Activated CD4-positive, alpha-beta T cell treated with anti-CD3 and anti-CD28 coated beads, Interleukin-2, amount 10 ng/mL, durations not matched to agents 7 days and 5 days (primary cell): Measurements from ENCODE around the gene ATP2B2. TPM values are rescaled to one million over a fixed set of nuclear protein-coding genes. Genes with fewer than 3 reads are reported as not detected.

Experiments
- CTCF ChIA-PET: fragments of 350-600 bp; sonication (Branson Sonifier 250); formaldehyde crosslinking; loops from one replicate; lab custom pipeline; 2021; ENCODE audit warnings: antibody characterized with exemption; lab: Charles Lee
- POLR2A ChIA-PET: fragments of 350-600 bp; sonication (Branson Sonifier 250); formaldehyde crosslinking; loops from one replicate; lab custom pipeline; 2021; ENCODE audit warnings: antibody characterized with exemption; lab: Charles Lee
- DNase-seq: peaks from one replicate; pipeline ENCODE4 v3.0.0-alpha.2; 2020
- H3K27ac Mint-ChIP-seq: one replicate; pipeline ENCODE4 v1.8.0; 2021; ENCODE audit warnings: mild to moderate bottlenecking, moderate library complexity, mixed read lengths
- H3K27me3 Mint-ChIP-seq: one replicate; pipeline ENCODE4 v1.8.0; 2021; ENCODE audit warnings: mixed read lengths
- H3K36me3 Mint-ChIP-seq: one replicate; pipeline ENCODE4 v1.8.0; 2021; ENCODE audit warnings: low read depth, mixed read lengths
- H3K4me1 Mint-ChIP-seq: one replicate; pipeline ENCODE4 v1.8.0; 2021; ENCODE audit warnings: mixed read lengths
- H3K4me3 Mint-ChIP-seq: one replicate; pipeline ENCODE4 v1.8.0; 2021; ENCODE audit warnings: mild to moderate bottlenecking, moderate library complexity, mixed read lengths
- H3K9me3 Mint-ChIP-seq: one replicate; pipeline ENCODE4 v1.8.0; 2021; ENCODE audit warnings: mixed read lengths
- total RNA-seq, 2 experiments: library from RNA; stranded (reverse); gene quantifications; one replicate each; pipeline ENCODE4 v1.2.3, GENCODE V29; 2021

The ATP2B2 gene
- total RNA-seq, 2 experiments from 2014 or later = not detected

DNA sequence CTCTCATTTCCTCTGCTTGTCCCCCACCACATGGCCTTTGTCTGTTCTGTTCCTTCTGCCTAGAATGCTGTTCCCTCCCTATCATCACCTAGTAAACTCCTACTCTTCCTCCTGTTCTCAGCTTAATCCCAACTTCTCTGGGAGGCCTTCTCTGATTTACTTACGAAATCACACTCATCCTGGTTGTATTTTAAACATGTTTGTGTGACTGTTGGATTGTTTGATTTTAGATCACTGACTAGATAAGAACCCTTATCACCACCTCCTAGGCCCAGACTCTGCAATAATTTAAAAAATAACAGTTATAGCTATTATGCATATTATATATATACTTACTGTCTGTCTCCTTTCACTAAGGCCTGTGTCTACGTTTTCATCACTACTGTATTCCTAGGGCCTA lies 26.1 kb downstream of the ATP2B2 start:
- no peak for DNase-seq
- H3K4me3 Mint-ChIP-seq = no peak overlapping the region
- H3K9me3 Mint-ChIP-seq = no peaks in the 10 kb centered on the region
- POLR2A ChIA-PET = no interaction called here
- H3K36me3 Mint-ChIP-seq = no peaks in the 10 kb centered on the region
- no peaks in the 10 kb centered on the region for H3K4me1 Mint-ChIP-seq
- peaks cover 2% of the 10 kb centered on the region for H3K27me3 Mint-ChIP-seq
- no peak overlapping the region for H3K27ac Mint-ChIP-seq
- CTCF ChIA-PET = no interaction called here

DNA sequence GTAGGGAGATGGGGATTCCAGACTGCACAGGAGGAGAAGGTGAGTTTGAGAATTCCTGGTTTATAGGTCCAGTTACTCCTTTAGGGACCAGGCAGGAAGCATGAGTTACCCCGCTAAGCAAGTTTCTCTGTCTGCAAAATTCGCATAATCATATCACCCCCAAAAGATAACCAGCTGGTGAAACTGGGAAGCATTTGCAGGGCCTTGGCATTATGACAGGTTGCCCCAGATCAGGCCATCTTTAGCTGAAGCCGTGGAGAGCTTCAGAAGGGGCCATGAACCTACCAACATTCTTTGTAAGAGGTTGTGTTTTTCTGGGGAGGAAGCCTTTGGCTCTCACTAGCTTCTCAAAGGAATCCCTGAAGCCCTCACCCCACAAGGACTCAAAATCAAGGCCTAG lies 29.4 kb downstream of the ATP2B2 start:
- ChIA-PET CTCF (interaction anchor here (1.5 kb wide), 1 partner anchor 9 kb away, joined by 4 read pairs; no protein-coding TSS in a partner anchor), POLR2A (no interaction called here)
- Mint-ChIP-seq H3K4me1 (no peaks in the 10 kb centered on the region), H3K36me3 (no peaks in the 10 kb centered on the region), H3K4me3 (no peak overlapping the region), H3K27me3 (peaks cover 6% of the 10 kb centered on the region), H3K9me3 (no peaks in the 10 kb centered on the region), H3K27ac (no peak overlapping the region)
- DNase-seq = no peak

DNA sequence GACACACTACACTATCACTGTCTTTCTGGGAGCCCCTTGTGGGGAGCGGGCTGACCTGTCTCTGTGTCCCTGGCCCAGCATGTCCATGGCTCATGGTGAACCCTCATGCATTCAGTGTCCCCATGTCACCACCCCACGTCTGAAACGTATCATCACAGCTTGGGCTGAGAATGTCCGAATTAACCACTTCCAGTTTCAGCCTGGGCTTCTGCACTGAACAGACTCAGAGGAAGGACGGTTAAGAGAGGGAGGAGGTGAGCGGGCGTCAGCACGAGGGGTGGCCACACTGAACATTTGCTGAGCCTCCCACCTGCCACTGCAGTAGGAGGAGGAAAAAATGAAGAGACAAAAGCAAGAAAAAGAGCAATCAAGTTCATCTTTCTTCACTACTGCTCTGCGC lies 30.5 kb downstream of the ATP2B2 start:
- DNase-seq = no peak
- ChIA-PET POLR2A (no interaction called here), CTCF (interaction anchor here (0.5 kb wide), 1 partner anchor 100 kb away, joined by 3 read pairs; no protein-coding TSS in a partner anchor)
- Mint-ChIP-seq H3K36me3 (no peaks in the 10 kb centered on the region), H3K27me3 (peaks cover 6% of the 10 kb centered on the region), H3K9me3 (no peaks in the 10 kb centered on the region), H3K4me1 (no peaks in the 10 kb centered on the region), H3K4me3 (no peak overlapping the region), H3K27ac (no peak overlapping the region)

DNA sequence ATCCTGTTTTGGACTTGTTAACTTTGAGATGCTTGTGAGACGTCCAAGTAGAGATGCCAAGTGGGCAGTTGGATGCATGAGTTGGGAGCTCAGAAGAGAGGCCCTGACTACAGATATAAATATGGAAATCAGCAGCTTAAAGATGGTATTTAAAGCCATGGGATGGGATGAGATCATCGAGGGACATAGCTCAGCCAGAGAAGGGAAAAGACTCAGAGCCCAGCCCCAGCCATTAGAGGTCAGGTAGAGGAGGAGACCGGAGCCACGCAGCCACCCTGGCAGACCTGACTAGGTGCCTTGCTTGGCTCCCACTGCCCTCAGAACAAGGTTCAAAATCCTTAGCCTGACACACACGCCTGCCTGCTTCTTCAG lies 31.1 kb downstream of the ATP2B2 start:
- H3K9me3 Mint-ChIP-seq = no peaks in the 10 kb centered on the region
- H3K27me3 Mint-ChIP-seq = peaks cover 6% of the 10 kb centered on the region
- H3K4me3 Mint-ChIP-seq = no peak overlapping the region
- no peak for DNase-seq
- H3K36me3 Mint-ChIP-seq = no peaks in the 10 kb centered on the region
- ChIA-PET POLR2A (no interaction called here), CTCF (interaction anchor here (0.5 kb wide), 1 partner anchor 100 kb away, joined by 3 read pairs; no protein-coding TSS in a partner anchor)
- H3K4me1 Mint-ChIP-seq = no peaks in the 10 kb centered on the region
- H3K27ac Mint-ChIP-seq = no peak overlapping the region

DNA sequence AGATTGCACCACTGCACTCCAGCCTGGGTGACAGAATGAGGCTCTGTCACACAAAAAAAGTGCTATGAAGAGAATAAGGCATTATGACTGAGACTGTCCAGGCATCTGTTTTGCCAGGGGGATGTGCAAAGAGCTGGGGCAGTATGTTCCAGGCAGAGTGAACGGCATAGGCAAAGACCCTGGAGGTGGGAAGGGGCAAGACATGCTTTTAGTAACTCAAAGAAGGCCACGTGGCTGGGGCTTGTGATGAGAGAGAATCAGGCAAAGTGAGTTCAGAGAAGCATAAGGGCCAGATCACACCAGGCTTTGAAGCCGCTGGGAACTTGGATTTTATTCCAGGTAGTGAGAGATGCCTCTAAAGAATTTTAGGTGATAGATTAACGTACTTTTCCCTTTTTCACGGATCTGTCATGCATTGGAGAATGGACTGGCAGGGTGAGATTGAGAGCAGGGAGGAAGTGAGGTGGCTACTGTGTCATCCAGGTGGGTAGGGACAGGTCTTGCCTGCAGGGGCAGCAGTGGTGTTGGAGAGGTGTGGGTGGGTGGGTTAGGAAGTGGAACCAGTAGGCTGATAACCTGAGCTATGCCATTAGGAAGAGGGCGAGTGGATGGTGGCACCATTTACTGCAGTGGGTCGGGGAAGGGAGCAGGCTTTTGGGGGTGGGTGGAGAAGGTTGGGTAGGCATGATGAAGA lies 31.7 kb downstream of the ATP2B2 start:
- CTCF ChIA-PET = no interaction called here
- peaks cover 6% of the 10 kb centered on the region for H3K27me3 Mint-ChIP-seq
- no peaks in the 10 kb centered on the region for H3K36me3 Mint-ChIP-seq
- POLR2A ChIA-PET = no interaction called here
- H3K4me1 Mint-ChIP-seq = no peaks in the 10 kb centered on the region
- no peaks in the 10 kb centered on the region for H3K9me3 Mint-ChIP-seq
- no peak overlapping the region for H3K4me3 Mint-ChIP-seq
- DNase-seq = no peak
- H3K27ac Mint-ChIP-seq = no peak overlapping the region

DNA sequence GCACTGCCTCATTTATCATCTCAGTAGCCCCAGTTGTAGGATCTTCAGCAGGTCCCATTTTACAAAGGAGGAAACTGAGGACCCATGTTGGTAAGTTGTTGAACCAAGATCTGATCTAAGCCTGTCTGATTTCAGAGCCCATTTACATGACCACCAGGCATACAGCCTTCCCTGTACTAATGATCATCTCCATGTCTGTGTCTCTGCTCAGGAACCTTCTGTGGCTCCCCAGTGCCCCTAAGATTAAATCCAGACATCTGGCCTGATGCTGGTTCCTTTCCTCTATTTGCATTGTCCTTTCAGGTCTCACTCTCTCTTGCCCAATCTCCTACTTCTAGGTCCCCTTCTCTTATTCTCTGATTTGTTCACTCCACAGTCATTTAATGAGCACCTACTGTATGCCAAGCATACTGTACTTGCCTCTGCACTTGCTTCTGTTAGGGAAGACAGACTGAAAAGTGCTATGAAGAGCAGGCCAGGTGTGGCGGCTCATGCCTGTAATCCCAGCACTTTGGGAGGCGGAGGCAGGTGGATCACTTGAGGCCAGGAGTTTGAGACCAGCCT lies 32.4 kb downstream of the ATP2B2 start:
- no peak for DNase-seq
- H3K36me3 Mint-ChIP-seq = no peaks in the 10 kb centered on the region
- POLR2A ChIA-PET = no interaction called here
- no peak overlapping the region for H3K4me3 Mint-ChIP-seq
- no peaks in the 10 kb centered on the region for H3K4me1 Mint-ChIP-seq
- CTCF ChIA-PET = no interaction called here
- H3K9me3 Mint-ChIP-seq = no peaks in the 10 kb centered on the region
- H3K27me3 Mint-ChIP-seq = peaks cover 6% of the 10 kb centered on the region
- no peak overlapping the region for H3K27ac Mint-ChIP-seq

DNA sequence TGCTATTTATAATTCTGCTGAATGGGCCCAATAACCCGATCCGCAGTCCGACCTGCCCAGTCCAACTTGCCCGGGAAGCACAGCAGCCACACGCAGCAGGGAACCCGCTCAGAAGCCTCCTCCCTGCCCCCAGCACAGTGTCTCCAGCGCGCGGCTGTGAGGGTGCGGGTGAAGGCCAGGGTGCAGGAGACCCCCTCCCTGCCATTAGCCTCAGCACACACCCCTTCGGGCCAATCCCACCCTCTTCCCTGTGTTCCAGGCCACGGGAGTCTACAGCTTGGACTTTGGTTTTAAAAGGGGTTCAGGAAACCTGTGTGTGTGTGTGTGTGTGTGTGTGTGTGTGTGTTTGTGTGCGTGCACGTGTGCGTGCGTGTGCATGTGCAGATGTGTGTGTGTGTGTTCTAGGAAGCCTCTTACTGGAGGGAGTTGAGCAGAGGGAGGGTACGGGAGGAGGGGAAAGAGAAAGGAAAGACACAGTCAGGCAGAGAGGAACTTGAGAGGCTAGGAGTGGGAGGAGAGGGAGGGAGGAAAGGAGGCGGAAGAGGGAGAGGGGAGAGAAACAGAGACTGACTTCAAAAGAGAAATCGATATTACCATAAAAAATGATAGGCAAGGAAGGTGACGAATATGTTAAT lies 34.2 kb downstream of the ATP2B2 start:
- CTCF ChIA-PET = no interaction called here
- no peaks in the 10 kb centered on the region for H3K4me1 Mint-ChIP-seq
- no peaks in the 10 kb centered on the region for H3K9me3 Mint-ChIP-seq
- H3K4me3 Mint-ChIP-seq = no peak overlapping the region
- POLR2A ChIA-PET = no interaction called here
- H3K27me3 Mint-ChIP-seq = peaks cover 5% of the 10 kb centered on the region
- no peak overlapping the region for H3K27ac Mint-ChIP-seq
- H3K36me3 Mint-ChIP-seq = no peaks in the 10 kb centered on the region
- no peak for DNase-seq

DNA sequence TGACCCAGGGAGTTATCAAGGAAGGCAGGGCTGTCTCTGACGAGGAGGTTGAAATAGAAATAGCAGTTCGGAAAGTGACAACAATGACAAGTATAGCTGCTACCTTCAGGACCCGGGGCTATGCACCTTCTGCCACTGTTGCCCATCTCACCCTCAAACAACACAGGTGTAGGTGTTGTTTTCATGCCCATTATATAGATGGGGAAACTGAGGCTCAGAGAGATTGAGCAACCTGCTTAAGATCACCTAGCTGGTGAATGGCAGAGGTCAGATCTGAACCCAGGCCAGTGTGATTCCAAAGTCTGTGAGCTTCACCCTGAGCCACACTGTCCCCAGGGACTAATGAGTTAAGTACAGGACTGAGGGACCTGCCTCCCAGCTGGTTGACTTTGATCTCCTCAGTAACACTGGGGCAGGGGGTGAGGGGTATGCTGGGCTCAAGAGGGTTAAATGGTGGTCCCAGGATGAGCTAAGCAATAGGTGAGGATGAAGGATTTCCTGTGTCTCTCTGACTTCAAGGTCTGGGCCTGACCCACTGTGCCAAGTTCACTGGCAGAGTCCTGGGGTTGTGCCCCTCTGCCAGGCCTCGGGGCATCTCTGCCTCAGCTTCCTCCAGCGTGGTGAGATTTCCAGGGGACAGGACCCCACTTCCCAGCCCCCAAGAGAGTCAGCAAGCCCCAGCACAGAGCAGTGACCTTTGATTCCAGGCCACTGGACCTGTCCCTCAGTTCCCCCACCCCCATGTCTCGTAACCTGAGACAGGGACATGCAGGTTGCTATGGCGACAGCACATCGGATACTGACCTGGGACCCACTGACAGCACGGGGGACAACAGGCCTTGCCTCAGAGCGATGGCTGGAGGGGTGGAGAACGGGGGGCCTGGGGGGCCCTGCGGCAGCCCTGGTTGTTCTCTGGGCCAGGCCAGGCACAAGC lies 35.0 kb downstream of the ATP2B2 start:
- Mint-ChIP-seq H3K4me1 (no peaks in the 10 kb centered on the region), H3K9me3 (no peaks in the 10 kb centered on the region), H3K4me3 (no peak overlapping the region), H3K27me3 (peaks cover 5% of the 10 kb centered on the region), H3K27ac (no peak overlapping the region), H3K36me3 (no peaks in the 10 kb centered on the region)
- DNase-seq = no peak
- ChIA-PET POLR2A (no interaction called here), CTCF (no interaction called here)

DNA sequence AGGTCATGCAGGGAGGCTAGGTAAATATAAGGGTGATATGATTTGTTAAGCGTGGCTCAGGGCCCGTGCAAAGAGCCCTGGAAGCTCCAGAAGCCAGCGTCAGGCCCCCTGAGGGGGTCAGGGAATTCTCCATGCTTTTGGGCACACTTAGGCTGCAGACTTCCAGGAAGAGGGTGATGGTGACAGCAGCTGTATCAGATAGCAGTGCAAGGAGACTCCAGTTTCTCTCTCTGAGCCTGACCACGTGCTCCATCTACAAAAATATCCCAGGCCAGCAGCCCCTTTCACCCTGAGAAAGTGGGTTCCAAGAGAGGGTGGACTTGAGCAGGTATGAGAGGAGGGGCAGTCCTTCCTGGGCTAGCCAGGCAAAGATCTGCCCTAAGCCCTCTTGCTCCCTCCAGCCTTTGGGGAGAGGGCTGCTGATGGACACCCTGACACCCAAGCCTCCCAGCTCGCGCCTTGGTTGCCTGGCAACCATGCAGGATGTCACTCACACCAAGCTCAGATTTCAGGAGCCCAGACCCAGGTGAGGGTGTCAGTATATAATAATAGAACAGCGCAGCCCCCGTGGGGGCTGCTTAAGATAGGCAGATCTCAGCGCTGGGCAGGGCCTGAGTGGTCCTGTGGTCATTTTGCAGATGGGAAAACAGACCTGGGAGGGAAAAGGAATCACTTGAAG lies 35.8 kb downstream of the ATP2B2 start:
- no peak overlapping the region for H3K27ac Mint-ChIP-seq
- H3K27me3 Mint-ChIP-seq = peaks cover 5% of the 10 kb centered on the region
- no peaks in the 10 kb centered on the region for H3K9me3 Mint-ChIP-seq
- POLR2A ChIA-PET = interaction anchor here (0.7 kb wide), 1 partner anchor 1267 kb away, joined by 3 read pairs; no protein-coding TSS in a partner anchor
- no peak overlapping the region for H3K4me3 Mint-ChIP-seq
- H3K4me1 Mint-ChIP-seq = no peaks in the 10 kb centered on the region
- no peak for DNase-seq
- CTCF ChIA-PET = no interaction called here
- H3K36me3 Mint-ChIP-seq = no peaks in the 10 kb centered on the region

DNA sequence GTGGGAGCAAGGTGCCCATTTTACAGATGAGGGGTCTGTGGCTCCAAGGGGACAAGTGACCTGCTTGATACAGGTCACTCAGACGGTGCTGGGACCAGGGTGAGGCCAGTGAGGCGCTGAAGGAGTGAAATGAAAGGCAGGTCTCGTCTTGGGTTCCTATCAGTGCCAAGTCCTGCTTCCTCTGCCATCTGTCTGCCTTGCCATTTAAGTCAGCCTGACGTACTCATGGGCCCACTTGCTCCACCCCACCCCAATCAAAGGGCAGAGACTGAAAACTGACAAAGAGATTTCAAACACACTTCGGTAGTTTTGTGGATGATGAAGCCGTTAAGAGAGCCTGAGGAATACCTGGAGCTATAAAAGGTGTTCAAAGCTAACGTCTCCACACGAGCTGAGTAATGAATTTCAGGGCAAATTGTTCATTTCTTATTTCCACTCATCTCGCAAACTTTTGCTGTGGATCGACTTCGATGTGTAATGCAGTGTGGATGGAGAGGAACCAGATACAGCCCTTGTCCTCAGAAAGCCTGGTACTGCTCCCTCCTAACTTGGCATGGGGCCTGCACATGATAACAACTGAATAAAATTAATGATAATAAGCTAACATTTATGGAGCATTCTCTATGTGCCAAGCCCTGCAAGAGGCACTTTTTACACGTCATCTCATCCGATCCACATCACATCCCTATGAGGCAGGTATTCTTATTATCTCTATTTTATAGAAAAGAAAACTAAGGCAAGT lies 36.6 kb downstream of the ATP2B2 start:
- no peak for DNase-seq
- Mint-ChIP-seq H3K4me1 (no peaks in the 10 kb centered on the region), H3K27ac (no peak overlapping the region), H3K4me3 (no peak overlapping the region), H3K27me3 (peaks cover 5% of the 10 kb centered on the region), H3K36me3 (no peaks in the 10 kb centered on the region), H3K9me3 (no peaks in the 10 kb centered on the region)
- ChIA-PET CTCF (no interaction called here), POLR2A (interaction anchor here (0.7 kb wide), 1 partner anchor 1266 kb away, joined by 3 read pairs; no protein-coding TSS in a partner anchor)

DNA sequence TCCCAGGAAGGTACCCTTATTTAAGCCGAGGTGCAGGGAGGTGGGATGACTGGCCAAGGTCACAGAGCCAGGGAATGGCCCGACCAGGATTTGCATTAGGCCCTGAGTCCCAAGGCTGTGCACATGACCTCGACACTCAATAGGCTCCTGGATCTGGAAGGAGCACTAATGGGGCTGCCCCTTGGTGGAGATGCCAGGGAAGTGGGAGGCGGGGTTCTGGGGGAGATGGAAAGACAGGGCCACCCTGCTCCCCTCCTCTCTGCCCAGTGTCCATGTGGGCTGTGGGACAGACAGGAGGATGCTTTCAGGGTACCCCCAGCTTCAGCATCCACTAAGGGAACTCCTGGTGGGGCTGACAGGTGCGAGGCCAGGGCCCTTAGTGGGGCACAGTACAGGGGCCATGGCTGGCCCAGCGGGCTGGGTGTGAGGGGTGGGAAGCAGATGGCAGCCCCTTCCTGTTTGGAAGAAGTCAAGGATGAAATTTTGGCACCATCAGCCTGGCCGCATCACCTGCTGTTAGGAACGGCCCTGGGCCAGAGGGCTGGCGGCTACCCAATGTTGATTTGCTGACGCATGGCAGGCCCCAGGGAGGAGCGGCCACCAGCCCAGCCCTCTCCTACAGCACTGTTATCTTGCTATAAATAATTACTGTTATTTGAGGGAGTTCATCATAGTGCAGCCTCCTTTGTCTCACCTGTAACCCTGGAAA lies 37.3 kb downstream of the ATP2B2 start:
- Mint-ChIP-seq H3K4me1 (no peaks in the 10 kb centered on the region), H3K4me3 (no peak overlapping the region), H3K36me3 (no peaks in the 10 kb centered on the region), H3K27ac (no peak overlapping the region), H3K9me3 (no peaks in the 10 kb centered on the region), H3K27me3 (peaks cover 5% of the 10 kb centered on the region)
- POLR2A ChIA-PET = no interaction called here
- no peak for DNase-seq
- CTCF ChIA-PET = no interaction called here
